Measurements from ENCODE around the gene TBCC.
"Not testable (repeated sequence)": the region's sequence is repeated elsewhere in the genome, so short reads cannot be mapped to it uniquely, and the experiment has no call there.

TBCC gene

GRCh38 chr6:42783177-42783875 is 37.4 kb upstream of the TBCC start:
- 0 to 1% methylated on average over 79 of the region's 79 CpGs for WGBS, 2 experiments
- Histone ChIP-seq H3K4me3 (ENCODE audit: insufficient read depth, low read depth, low read length) (peak overlapping the region; percentile 93), H3K27me3 (ENCODE audit: control insufficient read depth, insufficient read depth, low read length, poor library complexity, severe bottlenecking) (no peaks in the 10 kb centered on the region), H3K36me3 (ENCODE audit: control insufficient read depth, insufficient read depth, low read length) (no peaks in the 10 kb centered on the region), H3K9me3 (ENCODE audit: control insufficient read depth, low read length) (no peaks in the 10 kb centered on the region), H3K4me1 (ENCODE audit: control insufficient read depth, insufficient read depth, low read length) (peaks cover 7% of the 10 kb centered on the region), H3K27ac (ENCODE audit: insufficient read depth, low read depth, low read length, poor library complexity, severe bottlenecking) (peak overlapping the region; percentile 97)

GRCh38 chr6:42782689-42783176 is 36.8 kb upstream of the TBCC start:
- WGBS, 2 experiments: 1% methylated on average over 49 to 50 of the region's 51 CpGs
- H3K27ac ChIP-seq (ENCODE audit: insufficient read depth, low read depth, low read length, poor library complexity, severe bottlenecking): peak overlapping the region; percentile 97
- peaks cover 7% of the 10 kb centered on the region for H3K4me1 ChIP-seq (ENCODE audit: control insufficient read depth, insufficient read depth, low read length)
- no peaks in the 10 kb centered on the region for H3K36me3 ChIP-seq (ENCODE audit: control insufficient read depth, insufficient read depth, low read length)
- peak overlapping the region; percentile 93 for H3K4me3 ChIP-seq (ENCODE audit: insufficient read depth, low read depth, low read length)
- H3K27me3 ChIP-seq (ENCODE audit: control insufficient read depth, insufficient read depth, low read length, poor library complexity, severe bottlenecking): no peaks in the 10 kb centered on the region
- H3K9me3 ChIP-seq (ENCODE audit: control insufficient read depth, low read length): no peaks in the 10 kb centered on the region

- WGBS, 2 experiments: 0 to 1% methylated on average over 64 to 65 of the region's 70 CpGs
- Histone ChIP-seq H3K27me3 (ENCODE audit: control insufficient read depth, insufficient read depth, low read length, poor library complexity, severe bottlenecking) (no peaks in the 10 kb centered on the region), H3K4me1 (ENCODE audit: control insufficient read depth, insufficient read depth, low read length) (peaks cover 7% of the 10 kb centered on the region), H3K27ac (ENCODE audit: insufficient read depth, low read depth, low read length, poor library complexity, severe bottlenecking) (peak within 1 kb of the TSS; percentile 97), H3K9me3 (ENCODE audit: control insufficient read depth, low read length) (no peaks in the 10 kb centered on the region), H3K4me3 (ENCODE audit: insufficient read depth, low read depth, low read length) (peak within 1 kb of the TSS; percentile 93), H3K36me3 (ENCODE audit: control insufficient read depth, insufficient read depth, low read length) (no peaks in the 10 kb centered on the region)
Measured at GRCh38 chr6:42781796-42782688, 36.1 kb upstream of the TBCC start, which contains the start of gene BICRAL. TSS of gene BICRAL (plus strand) at chr6:42782052. CDS start at chr6:42822023, 39,971 bp downstream.

- Histone ChIP-seq H3K36me3 (ENCODE audit: control insufficient read depth, insufficient read depth, low read length) (no peaks in the 10 kb centered on the region), H3K27me3 (ENCODE audit: control insufficient read depth, insufficient read depth, low read length, poor library complexity, severe bottlenecking) (no peaks in the 10 kb centered on the region), H3K4me1 (ENCODE audit: control insufficient read depth, insufficient read depth, low read length) (peaks cover 7% of the 10 kb centered on the region), H3K4me3 (ENCODE audit: insufficient read depth, low read depth, low read length) (peak overlapping the region; percentile 93), H3K9me3 (ENCODE audit: control insufficient read depth, low read length) (no peaks in the 10 kb centered on the region), H3K27ac (ENCODE audit: insufficient read depth, low read depth, low read length, poor library complexity, severe bottlenecking) (no peak overlapping the region)
- 0 to 17% methylated on average over 1 to 2 of the region's 4 CpGs for WGBS, 2 experiments
Measured at GRCh38 chr6:42781546-42781795, 35.6 kb upstream of the TBCC start.

GRCh38 chr6:42779521-42779920 is 33.6 kb upstream of the TBCC start:
- no peaks in the 10 kb centered on the region for H3K9me3 ChIP-seq (ENCODE audit: control insufficient read depth, low read length)
- WGBS, 2 experiments: 93 to 94% methylated on average over 6 of the region's 6 CpGs
- H3K4me3 ChIP-seq (ENCODE audit: insufficient read depth, low read depth, low read length): no peak overlapping the region
- H3K27me3 ChIP-seq (ENCODE audit: control insufficient read depth, insufficient read depth, low read length, poor library complexity, severe bottlenecking): no peaks in the 10 kb centered on the region
- H3K36me3 ChIP-seq (ENCODE audit: control insufficient read depth, insufficient read depth, low read length): no peaks in the 10 kb centered on the region
- H3K27ac ChIP-seq (ENCODE audit: insufficient read depth, low read depth, low read length, poor library complexity, severe bottlenecking): no peak overlapping the region
- H3K4me1 ChIP-seq (ENCODE audit: control insufficient read depth, insufficient read depth, low read length): no peaks in the 10 kb centered on the region

- H3K36me3 ChIP-seq (ENCODE audit: control insufficient read depth, insufficient read depth, low read length): no peaks in the 10 kb centered on the region
- no peak overlapping the region for H3K4me3 ChIP-seq (ENCODE audit: insufficient read depth, low read depth, low read length)
- H3K27ac ChIP-seq (ENCODE audit: insufficient read depth, low read depth, low read length, poor library complexity, severe bottlenecking): no peak overlapping the region
- H3K4me1 ChIP-seq (ENCODE audit: control insufficient read depth, insufficient read depth, low read length): no peaks in the 10 kb centered on the region
- 96% methylated on average over 2 of the region's 2 CpGs for WGBS, 2 experiments
- no peaks in the 10 kb centered on the region for H3K9me3 ChIP-seq (ENCODE audit: control insufficient read depth, low read length)
- H3K27me3 ChIP-seq (ENCODE audit: control insufficient read depth, insufficient read depth, low read length, poor library complexity, severe bottlenecking): no peaks in the 10 kb centered on the region
Measured at GRCh38 chr6:42778122-42778521, 32.2 kb upstream of the TBCC start.

- Histone ChIP-seq H3K27me3 (ENCODE audit: control insufficient read depth, insufficient read depth, low read length, poor library complexity, severe bottlenecking) (no peaks in the 10 kb centered on the region), H3K27ac (ENCODE audit: insufficient read depth, low read depth, low read length, poor library complexity, severe bottlenecking) (no peak overlapping the region), H3K9me3 (ENCODE audit: control insufficient read depth, low read length) (no peaks in the 10 kb centered on the region), H3K4me1 (ENCODE audit: control insufficient read depth, insufficient read depth, low read length) (no peaks in the 10 kb centered on the region), H3K36me3 (ENCODE audit: control insufficient read depth, insufficient read depth, low read length) (no peaks in the 10 kb centered on the region), H3K4me3 (ENCODE audit: insufficient read depth, low read depth, low read length) (no peak overlapping the region)
- WGBS, 2 experiments: 88% methylated on average over 1 of the region's 2 CpGs; no CpG with 5 or more reads in 1 of the 2 experiments
Measured at GRCh38 chr6:42777126-42777822, 31.4 kb upstream of the TBCC start.

GRCh38 chr6:42774821-42775487 is 29.1 kb upstream of the TBCC start:
- H3K4me3 ChIP-seq (ENCODE audit: insufficient read depth, low read depth, low read length); H3K9me3 ChIP-seq (ENCODE audit: control insufficient read depth, low read length); H3K27me3 ChIP-seq (ENCODE audit: control insufficient read depth, insufficient read depth, low read length, poor library complexity, severe bottlenecking); H3K27ac ChIP-seq (ENCODE audit: insufficient read depth, low read depth, low read length, poor library complexity, severe bottlenecking); H3K36me3 ChIP-seq (ENCODE audit: control insufficient read depth, insufficient read depth, low read length); H3K4me1 ChIP-seq (ENCODE audit: control insufficient read depth, insufficient read depth, low read length): not testable (repeated sequence)
- 94 to 95% methylated on average over 10 of the region's 10 CpGs for WGBS, 2 experiments

- WGBS, 2 experiments: 89 to 98% methylated on average over 4 of the region's 4 CpGs
- Histone ChIP-seq H3K27ac (ENCODE audit: insufficient read depth, low read depth, low read length, poor library complexity, severe bottlenecking) (no peak overlapping the region), H3K4me1 (ENCODE audit: control insufficient read depth, insufficient read depth, low read length) (peaks cover 4% of the 10 kb centered on the region), H3K4me3 (ENCODE audit: insufficient read depth, low read depth, low read length) (no peak overlapping the region), H3K36me3 (ENCODE audit: control insufficient read depth, insufficient read depth, low read length) (no peaks in the 10 kb centered on the region), H3K27me3 (ENCODE audit: control insufficient read depth, insufficient read depth, low read length, poor library complexity, severe bottlenecking) (no peaks in the 10 kb centered on the region), H3K9me3 (ENCODE audit: control insufficient read depth, low read length) (no peaks in the 10 kb centered on the region)
Measured at GRCh38 chr6:42774201-42774600, 28.3 kb upstream of the TBCC start.
